NCI-H524 (cell line): ENCODE measurements around the gene MS4A8.
"Not testable (repeated sequence)": the region's sequence is repeated elsewhere in the genome, so short reads cannot be mapped to it uniquely, and the experiment has no call there.

ENCODE experiments used
- DNase-seq, 2 experiments: peaks; one replicate each; lab custom pipeline; 2025; lab: John Stamatoyannopoulos, UW

The MS4A8 gene

DNA sequence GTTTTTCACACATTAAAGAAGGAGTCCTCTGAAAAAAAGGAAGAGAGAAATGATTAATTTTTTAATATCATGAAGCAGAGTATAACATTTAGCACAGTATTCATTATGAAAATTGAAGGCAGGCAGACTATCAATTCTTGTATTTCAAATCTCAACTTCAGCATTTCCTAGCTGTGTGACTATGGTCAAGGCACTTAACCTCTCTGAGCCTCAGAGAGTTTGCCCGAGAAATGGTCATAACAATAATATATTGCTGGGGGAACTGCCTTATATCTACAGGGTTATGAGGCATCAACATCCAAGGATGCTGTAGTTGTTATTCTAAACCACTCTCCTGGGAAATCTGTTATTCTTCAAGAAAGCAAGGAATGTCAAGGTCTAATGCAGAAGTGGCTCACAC lies 26.2 kb downstream of the MS4A8 start:
- no peak for DNase-seq

DNA sequence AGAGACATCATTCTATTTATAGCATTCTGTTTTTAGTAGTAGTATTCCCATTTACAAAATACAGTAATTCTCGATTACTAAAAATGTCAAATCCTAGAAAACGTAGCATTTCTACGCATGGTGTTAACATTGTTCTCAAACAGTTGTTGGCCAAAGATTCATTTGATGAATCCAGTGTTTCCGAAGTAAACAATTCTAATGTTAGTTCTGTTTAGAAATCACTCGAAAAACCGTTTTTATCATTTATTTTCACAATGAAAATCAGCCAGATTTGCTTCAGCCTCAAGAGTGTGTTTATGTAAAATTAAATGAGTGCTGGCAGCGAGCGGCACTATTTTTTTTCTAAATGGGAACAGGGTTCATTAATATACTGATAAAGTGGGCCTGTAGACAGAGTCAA lies 32.2 kb downstream of the MS4A8 start:
- DNase-seq = no peak

DNA sequence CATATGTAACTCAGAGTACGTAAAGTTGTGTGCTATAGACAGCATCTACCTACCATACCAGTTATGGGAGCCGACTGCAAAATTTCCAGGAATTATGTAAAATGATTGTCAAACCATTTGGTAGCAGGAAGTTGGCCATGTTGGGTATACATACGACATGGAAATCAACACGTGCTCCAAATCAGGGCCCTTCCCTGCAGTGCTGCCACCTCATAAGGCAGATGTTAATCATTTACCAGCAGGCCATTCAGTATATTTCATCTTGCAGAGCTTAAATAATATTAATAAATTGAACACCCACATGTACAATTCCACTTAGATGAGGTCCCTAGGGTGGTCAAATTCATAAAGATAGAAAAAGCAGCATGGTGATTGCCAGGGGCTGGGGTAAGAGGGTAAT lies 34.9 kb downstream of the MS4A8 start:
- DNase-seq = no peak

DNA sequence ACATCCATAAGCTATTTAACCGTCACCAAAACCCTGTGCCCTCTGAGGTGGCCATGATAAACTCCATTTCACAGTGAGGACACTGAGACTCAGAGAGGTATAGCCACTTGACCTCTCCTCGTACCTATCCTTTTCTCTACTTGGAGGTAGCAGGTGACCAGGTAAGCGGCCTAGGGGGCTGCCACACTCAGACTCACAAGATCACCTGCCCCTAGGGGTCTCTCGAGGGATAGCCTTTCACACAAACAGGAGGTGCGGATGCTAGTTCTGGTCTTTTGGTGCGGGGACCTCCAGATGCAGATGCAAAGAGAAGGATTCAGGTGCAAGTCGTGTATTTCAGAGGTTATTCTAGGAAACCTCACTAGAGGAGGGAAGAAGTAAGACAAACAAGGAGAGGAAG lies 39.7 kb downstream of the MS4A8 start:
- no peak for DNase-seq

DNA sequence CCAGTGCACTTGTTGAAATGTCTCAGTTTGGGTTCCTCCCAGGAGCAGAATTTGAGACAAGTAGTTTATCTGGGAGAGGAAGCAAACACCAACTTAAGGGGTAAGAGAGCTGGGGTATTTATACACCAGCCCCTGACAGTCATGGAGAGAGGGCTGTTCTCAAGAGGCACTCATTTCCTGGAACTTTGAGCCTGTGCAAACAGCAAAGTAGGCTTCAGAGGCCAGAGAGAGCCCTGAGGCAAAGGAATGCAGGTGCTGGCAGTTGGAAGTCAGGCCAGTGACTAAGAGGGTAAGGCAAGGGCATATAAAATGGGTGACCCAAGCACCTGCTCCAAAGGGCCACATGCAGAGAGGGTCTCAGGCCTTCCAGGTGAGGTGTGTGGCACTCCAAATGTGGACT lies 41.2 kb downstream of the MS4A8 start:
- no peak for DNase-seq

DNA sequence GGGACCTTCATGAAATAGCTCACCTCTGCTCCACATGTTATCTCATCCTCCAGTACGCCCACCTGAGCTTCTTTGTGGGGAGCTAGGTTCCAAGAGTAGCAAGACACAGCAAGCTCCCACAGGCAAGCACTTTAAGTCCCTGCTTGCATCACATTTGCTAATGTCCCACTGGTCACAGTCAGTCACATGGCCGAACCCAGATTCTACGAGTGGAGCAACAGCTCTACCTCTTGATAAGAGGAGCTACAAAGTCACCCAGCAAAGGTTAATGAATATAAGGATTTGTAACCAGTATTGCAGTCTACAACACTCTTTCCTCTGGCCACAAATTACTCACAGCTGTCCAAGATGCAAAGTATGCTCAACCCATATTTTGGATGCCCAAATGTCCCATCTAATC lies 42.0 kb downstream of the MS4A8 start:
- no peak for DNase-seq

DNA sequence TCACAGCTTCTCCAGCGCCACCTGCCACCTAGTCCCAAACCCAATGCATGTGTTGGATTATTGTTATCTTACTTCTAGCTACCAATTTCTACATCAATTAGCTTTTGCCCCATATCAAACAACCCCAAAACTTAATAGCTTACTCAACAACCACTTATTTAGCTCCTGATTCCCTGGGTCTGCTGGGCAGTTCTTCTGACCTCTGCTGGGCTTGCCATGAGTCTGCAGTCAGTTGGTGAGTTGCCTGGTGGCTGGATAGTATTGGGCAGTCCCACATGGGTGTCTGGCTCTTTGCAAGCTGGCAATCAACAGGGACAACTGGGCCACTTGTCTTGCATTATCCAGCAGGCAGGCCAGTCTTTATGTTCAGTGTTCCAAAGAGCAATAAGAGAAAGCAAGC lies 43.6 kb downstream of the MS4A8 start:
- DNase-seq = no peak

DNA sequence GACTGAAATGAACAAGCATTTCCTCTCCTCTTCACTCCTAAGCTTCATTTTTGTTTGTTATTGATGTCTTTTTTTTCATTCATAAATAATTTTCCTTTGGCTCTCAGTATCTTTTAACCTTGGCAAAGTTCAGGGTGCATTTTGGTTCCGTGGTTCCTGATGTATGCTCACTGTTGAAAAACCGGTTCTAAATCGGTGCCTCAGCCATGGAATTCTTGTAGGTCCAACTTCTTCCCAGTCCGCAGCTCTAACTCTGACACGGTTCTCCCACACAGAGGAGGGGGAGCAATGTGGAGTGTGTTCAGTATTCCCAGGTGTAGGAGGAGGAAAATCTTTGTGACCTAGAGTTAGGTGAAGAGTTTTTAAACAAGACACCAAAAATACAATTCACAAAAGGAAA lies 44.7 kb downstream of the MS4A8 start:
- DNase-seq = no peak

DNA sequence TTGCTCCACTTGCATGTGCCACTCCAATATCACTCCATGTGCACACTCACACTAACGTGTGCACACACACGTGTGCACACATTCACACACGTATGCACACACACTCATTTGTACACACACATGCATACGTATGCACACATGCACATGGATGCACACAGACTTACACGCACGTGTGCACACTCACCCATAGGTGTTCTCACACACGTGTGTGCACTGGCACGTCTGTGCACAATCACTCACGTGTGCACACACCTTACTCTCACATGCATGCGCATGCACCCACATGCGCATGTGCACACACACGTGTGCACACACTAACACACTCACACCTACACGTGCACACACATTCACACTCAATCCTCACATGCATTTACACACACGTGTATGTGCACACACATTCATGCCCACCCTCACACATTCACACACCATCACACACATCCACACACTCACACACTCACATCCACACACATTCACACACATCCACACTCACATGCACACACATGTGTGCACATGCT lies 48.0 kb downstream of the MS4A8 start:
- no peak for DNase-seq

DNA sequence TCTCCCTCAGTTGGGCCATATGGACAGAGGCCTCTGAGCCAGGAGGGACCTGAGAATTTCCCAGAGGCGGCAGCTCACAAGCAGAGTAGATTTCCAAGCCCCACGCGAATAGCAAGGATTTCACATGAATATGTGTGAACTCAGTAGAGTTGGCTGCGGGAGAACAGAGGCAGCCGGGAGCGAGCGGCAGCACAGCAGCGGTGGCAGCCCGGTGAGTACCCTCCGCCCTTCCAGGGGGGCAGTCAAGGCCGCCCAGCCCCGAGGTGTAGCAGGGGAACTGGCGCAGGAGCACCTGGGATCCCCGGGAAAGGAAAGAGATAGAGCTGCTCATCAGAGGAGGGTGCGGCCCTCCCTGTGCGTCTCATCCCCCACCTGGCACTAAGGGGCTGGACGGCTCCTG lies 48.8 kb downstream of the MS4A8 start:
- DNase-seq = no peak

DNA sequence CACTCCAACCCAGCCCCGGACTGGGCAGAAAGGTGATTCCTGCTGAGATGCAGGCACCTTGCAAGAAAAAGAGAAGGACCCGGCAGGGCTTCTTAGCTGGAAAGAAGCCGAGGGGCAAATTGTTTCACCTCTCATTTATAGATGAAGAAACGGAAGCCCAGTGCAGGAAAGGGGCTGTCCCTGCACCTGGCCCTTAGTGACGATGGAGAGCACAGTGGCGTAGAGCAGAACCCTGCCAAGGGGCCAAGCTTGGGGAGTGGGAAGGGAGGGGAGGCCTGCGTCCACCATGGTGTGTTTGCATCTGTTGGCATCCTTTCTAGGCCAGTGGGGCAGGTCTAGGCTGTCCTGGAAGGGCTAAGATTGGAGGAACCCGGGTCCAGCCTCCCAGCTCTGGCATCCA lies 49.4 kb downstream of the MS4A8 start:
- no peak for DNase-seq

DNA sequence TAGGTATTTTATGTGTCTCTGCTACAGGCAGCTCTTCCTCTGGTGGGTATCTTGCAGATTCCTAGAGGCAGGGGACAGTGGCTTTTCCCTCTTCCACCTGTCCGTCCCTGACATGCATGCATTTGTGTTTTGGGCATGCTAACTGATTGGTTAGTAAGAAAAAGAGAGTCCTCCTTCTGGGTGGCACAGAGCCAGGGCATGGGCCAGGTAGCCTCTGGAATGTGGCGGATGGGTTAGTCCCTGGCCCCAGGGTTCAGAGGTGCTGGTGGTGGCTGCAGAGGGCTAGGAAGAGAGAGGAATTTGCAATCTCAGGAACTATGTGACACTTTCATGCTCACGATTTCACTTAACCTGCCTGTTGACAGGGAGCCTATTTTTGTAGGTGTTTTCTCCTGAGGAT lies 51.5 kb downstream of the MS4A8 start:
- no peak for DNase-seq

DNA sequence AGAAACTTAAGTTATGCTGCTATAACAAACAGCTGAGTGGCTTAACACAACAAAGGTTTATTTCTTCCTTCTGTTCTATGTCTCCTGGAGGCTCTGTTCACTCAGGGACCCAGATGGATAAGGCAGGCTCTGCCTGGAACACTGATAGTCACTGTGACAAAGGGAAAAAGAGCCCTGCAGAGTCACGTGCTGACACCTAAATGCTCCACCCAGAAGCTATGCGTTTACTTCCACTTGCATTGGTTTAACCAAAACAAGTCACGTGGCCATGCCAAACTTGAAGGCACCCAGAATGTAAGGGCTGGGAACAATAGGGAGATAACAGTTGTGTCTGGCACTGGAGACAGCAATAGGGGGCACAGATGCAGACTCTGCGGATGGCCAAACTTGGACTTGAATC lies 53.9 kb downstream of the MS4A8 start:
- no peak for DNase-seq

DNA sequence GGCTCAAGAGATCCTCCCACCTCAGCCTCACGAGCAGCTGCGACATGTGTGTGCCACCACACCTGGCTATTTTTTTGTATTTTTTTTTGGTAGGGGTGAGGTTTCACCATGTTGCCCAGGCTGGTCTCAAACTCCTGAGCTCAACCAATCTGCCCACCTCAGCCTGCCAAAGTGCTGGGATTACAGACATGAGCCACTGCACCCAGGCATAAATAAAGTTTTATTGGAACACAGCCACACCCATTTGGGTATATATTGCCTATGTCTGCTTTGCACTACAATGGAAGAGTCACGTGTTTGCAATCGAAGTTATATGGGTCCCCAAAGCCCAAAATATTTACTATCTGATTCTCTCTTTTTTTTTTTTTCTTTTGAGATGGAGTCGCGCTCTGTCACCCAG lies 55.5 kb downstream of the MS4A8 start:
- no peak for DNase-seq

DNA sequence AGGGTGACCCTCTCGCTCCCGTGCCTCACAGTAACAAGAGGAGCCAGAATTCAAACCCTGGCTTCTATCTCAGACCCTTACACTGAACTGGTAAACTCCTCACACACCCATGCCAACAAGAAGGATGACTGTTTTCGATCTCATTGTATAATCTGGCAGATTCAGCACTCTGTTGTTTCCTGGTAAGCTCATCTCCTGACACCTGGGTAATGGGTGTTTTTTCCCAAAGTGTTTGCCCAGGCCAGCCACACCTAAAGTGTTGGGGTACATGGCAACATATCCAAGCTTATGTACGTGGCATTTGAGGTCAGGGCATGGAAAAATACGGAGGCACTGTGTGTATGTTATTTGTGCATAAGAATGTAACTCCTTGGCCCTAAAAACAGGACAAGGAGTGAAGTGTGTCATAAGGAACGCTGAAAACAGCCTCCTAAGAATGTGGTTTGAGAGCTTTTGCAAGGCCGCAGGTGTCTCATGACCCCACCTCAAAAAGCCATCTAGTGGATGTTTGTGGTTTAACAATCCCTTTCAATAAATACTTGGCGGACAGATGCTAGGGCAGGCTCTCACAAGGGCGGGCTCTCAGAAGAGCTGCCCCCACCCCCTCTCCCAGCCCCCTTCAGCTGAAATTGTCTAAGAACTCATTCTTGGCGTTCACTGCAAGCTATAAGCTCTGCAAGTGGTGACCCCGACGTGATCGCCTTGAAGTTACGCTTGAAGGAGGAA lies 57.1 kb downstream of the MS4A8 start, which contains the start of gene MS4A15:
TSS of gene MS4A15 (plus strand) at position 561 of the 726 bp plus-strand sequence. CDS start 6,867 bp downstream, outside the sequence.
- DNase-seq = peak; percentile 23 to 50

DNA sequence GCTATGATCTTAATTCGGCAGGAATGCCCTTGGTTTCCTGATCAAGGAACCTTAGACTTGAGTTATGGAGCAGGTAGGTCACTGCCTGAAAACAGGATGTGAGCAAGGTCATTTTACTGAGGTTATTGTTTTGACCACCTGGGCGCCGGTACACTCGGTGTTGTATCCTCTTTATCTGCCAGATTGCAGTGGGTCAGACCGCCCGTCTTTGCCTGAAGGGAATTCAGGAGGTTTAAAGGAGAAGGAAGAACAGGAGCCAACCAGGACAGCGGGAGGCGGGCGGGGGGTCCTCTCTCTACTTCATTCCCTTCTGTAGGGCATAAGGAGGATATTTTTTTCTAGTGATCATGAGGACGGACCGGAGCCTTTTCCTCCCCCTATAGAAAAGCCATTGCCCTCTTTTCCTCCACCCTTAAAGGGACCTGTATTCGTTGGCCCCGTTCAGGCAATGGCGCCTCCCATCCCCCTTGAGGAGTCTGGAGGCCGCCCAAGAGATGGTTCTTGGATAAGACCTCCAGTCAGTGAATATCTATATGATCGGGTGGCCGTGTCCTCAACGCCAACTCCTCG lies 57.9 kb downstream of the MS4A8 start:
- no peak for DNase-seq

DNA sequence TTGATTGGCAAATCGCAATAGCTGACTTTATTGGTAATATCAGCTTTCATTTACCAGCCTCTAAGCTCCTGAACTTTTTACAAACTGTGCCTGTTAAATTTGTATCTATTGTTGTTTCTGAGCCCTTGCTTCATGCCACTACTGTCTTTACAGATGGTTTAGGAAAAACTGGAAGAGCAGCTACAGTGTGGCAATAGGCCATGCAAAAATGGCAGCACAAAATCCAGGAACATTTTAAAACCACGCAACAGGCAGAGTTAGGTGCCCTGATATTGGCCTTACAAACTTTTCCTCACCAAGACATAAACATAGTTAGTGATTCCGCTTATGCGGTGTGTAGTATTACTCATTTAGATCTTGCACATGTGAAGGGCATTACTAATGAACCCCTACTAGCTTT lies 59.3 kb downstream of the MS4A8 start:
- not testable (repeated sequence) for DNase-seq

DNA sequence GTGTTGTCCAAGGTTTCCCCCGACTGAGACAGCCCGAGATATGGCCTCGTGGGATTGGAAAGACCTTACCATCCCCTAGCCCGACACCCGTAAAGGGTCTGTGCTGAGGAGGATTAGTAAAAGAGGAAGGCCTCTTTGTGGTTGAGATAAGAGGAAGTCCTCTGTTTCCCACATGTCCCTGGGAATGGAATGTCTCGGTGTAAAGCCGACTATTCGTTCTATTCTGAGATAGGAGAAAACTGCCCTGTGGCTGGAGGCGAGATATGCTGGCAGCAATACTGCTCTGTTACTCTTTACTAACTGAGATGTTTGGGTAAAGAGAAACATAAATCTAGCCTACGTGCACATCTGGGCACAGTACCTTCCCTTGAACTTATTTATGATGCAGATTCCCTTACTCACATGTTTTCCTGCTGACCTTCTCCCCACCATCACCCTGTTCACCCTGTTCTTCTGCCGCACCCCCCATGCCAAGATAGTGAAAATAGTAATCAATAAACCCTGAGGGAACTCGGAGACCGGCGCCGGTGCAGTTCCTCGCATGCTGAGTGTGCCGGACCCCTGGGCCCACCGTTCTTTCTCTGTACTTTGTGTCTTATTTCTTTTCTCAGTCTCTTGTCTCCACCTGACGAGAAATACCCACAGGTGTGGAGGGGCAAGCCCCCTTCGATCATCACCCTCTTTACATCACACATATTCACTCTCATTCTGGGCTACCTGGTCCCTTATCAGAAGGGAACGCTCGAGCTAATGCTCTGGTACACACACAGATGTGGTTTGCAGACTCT lies 60.2 kb downstream of the MS4A8 start:
- not testable (repeated sequence) for DNase-seq

DNA sequence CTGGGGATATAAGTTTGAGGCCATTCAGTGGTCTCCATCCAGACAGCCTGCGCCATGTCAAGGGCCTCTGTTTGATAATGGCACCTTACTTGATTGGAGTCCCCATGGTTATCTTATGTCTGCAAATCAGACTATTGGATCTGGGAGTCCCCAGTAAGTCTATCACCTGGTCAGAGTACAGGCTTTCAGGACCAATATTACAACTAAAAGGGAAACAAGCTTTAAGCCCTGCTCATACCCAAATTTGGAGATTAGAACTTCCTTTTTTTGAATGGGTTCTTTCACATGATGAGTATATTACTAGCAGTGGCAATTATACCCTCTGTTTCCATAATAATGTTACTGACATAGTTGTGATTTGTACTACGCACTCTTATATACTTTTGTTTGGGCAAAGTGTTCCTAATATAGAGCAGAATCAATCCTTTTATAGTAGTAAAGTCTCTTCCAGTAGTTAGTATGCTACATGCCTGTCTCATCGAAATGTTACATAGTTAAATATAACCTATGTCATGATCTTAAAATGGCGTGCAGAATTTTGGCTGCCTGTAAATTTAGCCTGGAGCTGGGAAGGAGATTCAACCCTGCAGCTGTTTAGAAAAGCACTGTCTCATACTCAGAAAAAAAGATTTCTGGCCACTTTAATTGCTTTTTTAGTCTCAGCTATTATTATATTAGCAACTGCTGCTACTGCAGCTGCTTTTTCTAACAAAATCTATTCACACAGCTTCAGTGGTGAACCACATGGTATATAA lies 62.2 kb downstream of the MS4A8 start:
- DNase-seq = no peak

DNA sequence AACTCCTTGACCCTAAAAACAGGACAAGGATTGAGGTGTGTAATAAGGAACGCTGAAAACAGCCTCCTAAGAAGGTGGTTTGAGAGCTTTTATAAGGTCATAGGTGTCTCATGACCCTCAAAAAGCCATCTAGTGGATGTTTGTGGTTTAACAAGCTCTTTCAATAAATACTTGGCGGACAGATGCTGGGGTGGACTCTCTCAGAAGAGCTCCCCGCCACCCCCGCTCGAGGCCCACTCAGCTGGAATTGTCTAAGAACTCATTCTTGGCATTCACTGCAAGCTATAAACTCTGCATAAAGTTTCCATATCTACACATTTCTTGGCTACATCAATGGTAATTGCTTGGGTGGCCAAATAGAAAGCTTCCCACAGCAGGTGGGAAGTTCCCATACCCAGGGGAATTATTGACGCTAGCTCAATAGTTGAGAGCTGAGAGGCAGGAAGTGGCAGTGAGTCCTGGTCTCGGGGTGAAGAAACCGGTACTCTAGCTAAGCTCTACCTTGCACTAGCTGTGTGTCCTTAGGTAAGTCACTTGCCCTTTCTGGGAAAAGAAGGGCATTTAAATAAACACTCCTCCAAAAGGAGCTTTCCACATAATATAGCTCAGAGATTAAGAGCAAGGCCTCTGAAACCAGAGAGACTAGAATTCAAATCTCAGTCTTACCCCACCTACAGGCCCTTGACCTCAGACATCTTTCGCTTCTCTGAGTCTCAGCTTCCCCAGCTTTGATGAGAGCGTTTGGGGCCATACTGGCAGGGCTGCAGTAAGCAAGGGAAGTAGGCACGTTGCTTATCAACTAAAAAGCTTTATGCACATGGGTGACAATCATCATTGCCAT lies 63.7 kb downstream of the MS4A8 start:
- peak; percentile 15 to 41 for DNase-seq

DNA sequence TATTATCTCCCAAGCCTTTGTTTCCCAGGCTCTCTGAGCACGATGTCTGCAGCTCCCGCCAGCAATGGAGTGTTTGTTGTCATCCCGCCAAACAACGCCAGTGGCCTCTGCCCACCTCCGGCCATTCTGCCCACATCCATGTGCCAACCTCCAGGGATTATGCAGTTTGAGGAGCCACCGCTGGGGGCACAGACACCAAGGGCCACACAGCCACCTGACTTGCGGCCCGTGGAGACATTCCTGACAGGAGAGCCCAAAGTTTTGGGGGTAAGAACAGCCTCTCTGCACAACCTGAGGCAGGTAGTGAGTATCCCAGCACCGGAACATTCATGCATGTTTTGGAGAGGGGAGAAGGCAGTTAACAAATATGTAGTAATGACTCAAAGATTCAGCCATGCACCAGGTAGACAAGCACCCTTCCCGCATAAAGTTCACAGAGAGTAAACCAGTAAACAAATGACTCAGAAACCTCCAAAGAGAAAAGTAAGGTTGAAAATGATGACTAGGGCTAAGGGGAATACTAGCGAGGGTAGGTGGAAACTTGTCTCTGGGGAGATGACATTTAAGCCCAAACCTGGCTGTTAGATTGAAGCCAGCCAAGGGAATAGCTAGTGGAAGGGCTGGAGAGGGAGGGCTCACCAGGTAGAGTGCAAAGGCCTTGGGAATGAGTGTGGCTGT lies 64.4 kb downstream of the MS4A8 start:
- DNase-seq = peak in 1 of 2 experiments; percentile 11
